NCI-H748 (cell line): ENCODE data around the gene GPR17.

ENCODE experiments used
- DNase-seq: peaks from one replicate; lab custom pipeline; 2025; ENCODE audit not compliant: unreplicated experiment; lab: John Stamatoyannopoulos, UW

Gene GPR17

DNA sequence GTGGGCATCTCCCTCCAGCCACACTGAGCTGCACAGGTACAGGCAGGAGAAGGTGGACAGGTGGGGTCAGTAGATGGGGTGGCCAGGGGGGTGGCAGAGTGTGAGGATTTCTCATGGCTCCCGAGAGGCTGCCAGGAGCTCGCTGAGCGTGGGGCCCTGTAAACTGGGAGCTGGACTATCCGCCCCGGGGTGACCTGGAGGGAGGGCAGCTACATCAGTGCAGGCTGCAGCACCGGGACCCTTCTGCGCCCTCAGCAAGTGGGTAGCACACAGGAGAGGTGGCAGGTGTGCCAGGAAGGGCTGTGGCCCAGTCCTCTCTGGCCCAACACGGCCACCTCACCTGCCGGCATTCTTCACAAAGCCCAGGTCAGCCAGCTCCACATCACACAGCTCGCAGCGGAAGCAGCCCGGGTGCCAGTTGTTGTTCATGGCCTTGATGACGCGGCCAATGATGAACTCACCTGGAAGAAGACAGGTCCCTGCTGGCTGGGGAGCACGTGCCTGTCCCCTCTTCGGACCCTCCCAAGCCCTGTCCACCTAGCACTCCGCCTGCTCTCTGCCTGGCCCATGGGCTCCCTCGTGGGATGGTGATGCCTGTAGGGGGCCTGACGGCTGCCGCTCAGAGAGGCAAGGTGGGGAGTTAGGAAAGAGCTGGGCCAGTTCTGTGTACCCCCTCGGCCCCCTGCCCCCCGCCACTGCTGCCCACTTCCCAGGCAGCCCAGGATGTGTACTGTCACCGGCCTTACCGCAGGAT lies 8.3 kb downstream of the GPR17 start:
- no peak for DNase-seq

- no peak for DNase-seq
Observed at GRCh38 chr2:127654838-127655175, 8.9 kb downstream of the GPR17 start.

- no peak for DNase-seq
Observed at GRCh38 chr2:127655209-127656073, 9.5 kb downstream of the GPR17 start.

- DNase-seq, result no peak
Observed at GRCh38 chr2:127656569-127657231, 10.7 kb downstream of the GPR17 start.

GRCh38 chr2:127657232-127657595 lies 11.3 kb downstream of the GPR17 start:
- no peak for DNase-seq

GRCh38 chr2:127658146-127658545 lies 12.2 kb downstream of the GPR17 start:
- no peak for DNase-seq

DNA sequence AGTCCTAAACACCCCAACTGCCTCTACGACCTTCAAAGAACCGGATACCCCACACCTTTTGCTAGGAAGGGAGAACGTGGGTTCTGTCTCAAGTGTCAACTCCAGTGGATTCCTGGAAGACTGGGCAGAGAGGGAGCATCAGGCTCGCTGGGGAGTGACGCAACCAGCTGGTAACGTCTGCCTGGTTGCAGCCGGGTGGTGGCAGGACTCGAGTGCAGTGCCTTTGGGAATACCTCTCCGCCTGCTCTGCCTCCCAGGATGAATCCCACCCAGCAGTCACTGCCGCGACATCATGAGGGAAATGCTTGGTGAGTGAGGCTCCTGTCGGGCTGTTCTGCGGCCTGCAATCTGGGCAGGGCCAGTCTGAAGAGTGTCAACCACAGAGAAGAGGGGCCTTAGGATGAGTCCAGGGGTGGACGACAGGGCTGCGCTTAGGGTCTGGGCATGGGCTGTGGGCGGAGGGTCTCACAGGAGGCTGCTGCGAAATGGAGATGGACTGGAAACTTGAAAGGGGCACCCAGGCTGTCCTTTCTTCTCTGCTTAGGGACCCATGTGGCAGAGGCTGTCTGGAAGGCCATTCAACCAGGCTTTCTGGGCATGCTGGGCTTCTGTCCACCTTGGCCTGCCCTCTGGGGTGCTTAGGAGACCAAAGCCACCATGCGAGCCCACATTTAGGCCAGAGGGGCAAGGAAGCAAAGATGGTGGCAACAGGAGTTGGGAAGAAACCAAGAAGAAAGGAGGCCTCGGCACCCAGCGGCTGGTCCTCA lies 12.9 kb downstream of the GPR17 start:
- DNase-seq, result no peak

DNA sequence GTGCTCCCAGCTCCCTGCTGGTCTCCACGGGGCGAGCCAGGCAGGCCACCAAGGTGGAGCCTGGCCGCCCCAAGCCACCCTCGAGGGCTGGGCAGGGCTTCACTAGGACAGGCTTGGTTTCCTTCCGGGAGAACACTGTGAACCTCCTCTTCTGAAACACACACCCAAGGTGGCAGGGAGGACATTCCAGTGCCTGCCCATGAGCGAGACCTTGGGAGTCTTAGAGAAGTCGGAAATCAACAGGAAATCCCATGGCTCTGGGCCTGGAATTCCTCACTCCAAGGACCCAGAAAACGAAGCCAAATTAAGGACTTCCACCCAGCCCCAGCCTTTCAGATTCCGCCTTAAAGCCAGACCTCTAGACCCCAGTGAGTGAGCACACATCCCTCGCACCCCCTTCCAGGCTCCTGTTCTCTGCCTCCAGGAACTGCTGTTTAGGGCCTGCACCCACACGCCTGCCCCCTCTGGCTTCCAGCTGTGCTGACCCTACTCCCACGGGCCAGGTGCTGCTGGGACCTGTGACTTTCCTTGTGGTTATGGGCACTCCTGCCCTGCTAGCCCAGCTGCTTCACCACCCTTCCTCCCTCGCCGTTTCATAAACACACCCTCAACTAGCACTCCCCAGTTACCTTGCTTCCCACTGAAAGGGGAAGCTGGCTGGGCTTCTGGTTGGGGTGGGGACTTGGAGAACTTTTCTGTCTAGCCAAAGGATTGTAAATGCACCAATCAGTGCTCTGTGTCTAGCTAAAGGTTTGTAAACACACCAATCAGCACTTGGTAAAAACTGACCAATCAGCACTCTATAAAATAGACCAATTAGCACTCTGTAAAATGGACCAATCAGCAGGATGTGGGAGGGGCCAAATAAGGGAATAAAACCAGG lies 13.7 kb downstream of the GPR17 start:
- no peak for DNase-seq

GRCh38 chr2:127660291-127660578 lies 14.3 kb downstream of the GPR17 start:
- no peak for DNase-seq

- no peak for DNase-seq
Observed at GRCh38 chr2:127661072-127661649, 15.2 kb downstream of the GPR17 start.

DNA sequence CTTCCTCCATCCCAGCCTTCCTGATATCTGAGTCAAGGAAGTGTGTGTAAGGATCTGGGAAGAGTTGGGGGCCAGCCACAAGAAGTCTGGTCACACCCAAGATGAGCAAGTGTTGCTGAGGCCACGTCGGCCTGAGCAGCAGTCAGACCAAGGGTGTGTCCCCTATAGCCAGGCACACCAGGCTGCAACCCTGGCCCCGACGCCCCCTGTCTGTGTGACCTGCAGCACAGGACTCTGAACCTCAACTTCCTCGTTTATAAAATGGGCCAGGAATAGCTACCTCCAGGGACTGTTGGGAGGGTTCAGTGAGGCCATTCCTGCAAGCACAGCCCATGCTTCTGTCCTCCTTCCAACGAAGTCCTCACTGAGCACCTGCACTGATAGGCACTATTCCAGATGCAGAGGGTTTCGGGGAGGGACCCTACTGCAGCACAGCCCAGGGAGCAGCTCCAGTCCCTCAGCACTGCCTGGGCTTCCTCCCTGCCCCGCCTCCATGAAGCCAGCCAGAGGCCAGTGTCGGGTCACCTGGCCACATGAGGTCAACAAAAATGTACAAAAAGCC lies 16.1 kb downstream of the GPR17 start:
- DNase-seq, result no peak

GRCh38 chr2:127662937-127663565 lies 17.1 kb downstream of the GPR17 start:
- no peak for DNase-seq

DNA sequence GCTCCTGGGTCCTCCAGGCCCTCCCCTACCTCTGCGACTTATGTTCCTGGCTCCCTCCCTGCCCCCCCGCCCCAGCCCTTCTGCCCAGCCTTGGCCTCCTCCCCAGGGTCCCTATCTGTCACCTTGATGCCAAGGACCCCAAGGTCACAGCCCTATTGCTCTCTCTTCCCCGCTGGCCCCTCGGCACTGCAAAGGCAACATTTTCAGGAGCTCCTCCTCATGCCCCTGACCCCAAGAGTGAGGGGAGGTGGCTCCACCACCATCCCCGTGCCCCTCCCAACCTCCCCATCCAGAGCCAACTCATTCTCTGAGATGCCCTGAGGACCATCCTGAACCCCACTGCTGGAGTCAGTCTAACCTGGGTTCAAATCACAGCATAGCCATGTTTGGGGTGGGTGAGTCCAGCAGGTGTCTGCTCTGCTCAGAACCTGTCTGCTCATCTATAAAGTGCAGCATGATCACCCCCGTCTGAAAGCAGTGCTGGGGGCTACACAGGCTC lies 17.7 kb downstream of the GPR17 start:
- DNase-seq, result no peak

DNA sequence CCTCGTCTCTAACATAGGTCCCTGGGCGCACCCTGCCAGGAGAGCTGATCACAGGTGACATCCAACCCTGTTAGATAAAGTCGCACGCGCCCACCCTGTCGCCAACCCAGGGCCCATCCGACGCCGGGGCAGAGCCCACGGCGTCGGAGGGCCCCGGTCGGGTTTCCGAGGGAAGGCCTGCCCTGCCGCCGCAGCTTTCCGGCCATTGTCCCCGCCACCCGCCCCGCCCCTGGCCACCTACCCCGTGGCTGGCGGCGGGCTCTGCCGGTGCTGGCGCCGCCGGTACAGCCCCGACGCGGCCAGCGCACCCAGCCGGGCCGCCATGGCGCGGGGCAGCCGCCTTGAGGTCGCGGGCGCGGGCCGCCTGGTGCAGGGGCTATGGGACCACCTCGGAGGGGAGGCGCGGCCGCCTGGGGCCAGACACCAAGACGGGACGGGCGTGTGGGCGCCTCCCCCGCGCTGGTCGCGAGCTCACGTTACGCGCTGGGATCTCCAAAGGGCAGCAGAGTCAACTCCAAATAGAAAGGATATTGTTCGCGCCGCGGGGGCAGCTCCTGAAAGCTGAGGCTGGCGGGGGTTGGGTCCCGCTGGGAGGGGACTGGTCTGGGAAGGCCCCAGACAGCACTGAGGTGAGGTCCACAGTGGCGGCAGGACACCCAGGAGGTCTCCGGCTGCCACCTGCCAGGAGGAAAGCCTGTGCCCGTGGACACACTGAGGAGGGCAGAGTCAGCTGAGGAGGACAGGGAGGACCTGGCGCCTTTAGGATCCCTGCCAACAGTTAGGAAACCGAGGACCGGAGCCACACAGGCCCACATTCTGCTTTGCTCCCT lies 18.3 kb downstream of the GPR17 start:
- peak; percentile 8 for DNase-seq

- DNase-seq, result no peak
Observed at GRCh38 chr2:127664895-127665225, 18.9 kb downstream of the GPR17 start.

GRCh38 chr2:127665267-127665893 lies 19.4 kb downstream of the GPR17 start:
- no peak for DNase-seq

- DNase-seq, result no peak
Observed at GRCh38 chr2:127669056-127669455, 23.1 kb downstream of the GPR17 start.
